NCI-H510A treated with DMSO at 0.1 percent for 48 hours (cell line): ENCODE results near the gene SPTLC3.

Experiments used
- DNase-seq: peaks from one replicate; lab custom pipeline; 2025; lab: John Stamatoyannopoulos, UW

Gene SPTLC3

DNA sequence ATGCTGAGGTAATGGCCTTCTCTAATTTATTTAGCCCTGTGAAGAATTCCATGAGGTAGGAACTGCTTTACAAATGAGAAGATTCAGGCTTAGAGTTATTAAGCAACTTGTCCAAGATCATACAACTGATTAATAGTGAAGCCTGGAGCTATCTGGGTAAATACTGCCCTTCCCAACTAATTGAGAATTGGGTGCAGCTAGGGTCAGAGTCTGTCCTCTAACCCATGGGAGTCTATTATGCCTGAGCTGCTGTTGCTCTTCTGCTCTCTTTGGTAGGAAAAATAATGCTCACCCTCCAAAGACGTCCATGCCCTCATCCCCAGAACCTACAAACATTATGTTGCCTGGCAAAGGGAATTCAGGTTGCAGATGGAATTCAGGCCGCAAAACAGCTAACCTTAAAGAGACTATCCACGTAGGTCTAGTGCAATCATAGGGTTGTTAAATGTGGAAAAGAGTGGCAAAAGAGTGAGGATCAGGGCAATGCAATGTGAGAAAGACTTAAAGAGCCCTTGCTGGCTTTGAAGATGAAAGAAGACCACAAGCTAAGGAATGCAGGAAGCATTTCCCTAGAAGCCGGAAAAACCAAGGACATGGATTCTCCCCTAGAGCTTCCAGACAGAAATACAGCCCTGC lies 90.1 kb downstream of the SPTLC3 start:
- no peak for DNase-seq

GRCh38 chr20:13099676-13100075 lies 90.9 kb downstream of the SPTLC3 start:
- DNase-seq, result no peak

GRCh38 chr20:13101276-13101675 lies 92.5 kb downstream of the SPTLC3 start:
- DNase-seq, result no peak

GRCh38 chr20:13101706-13102105 lies 92.9 kb downstream of the SPTLC3 start:
- DNase-seq, result no peak

DNA sequence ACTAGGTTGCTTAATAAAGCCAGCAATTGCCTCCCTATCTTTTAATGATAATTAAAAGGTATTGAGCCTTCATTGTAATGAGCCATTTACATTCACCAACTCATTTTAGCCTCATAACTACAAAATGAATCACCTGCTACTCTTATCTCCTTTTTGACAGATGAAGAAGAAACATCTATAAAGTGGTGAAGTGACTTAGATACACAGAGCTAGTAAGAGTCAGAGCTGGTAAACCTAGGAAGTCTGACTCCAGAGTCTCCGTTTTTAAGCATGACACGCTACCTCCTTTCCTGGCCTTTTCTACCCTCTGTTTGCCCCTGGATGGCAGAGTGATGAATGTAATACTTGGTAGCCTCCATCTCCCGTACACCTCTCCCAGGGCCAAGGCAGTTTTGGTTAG lies 93.5 kb downstream of the SPTLC3 start:
- DNase-seq, result no peak

DNA sequence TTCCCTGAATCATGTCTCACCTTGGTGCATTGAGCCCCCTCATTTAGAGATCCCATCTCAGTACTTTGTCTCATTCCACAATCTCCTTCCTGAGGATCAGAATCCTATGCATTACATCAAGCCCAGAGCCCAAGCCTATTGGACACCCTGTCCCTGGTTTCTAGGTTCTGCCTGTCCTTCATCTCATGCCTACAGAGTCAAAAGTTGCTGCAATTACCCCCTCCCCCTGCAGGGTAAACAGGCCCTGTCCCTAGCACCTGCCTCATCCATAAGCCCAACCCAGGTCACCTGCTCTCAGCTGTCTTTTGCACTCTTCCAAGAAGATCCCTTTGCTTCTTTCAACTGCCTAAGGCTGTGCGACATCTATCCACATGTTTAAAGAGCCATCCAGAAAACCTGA lies 93.9 kb downstream of the SPTLC3 start:
- peak; percentile 47 for DNase-seq

DNA sequence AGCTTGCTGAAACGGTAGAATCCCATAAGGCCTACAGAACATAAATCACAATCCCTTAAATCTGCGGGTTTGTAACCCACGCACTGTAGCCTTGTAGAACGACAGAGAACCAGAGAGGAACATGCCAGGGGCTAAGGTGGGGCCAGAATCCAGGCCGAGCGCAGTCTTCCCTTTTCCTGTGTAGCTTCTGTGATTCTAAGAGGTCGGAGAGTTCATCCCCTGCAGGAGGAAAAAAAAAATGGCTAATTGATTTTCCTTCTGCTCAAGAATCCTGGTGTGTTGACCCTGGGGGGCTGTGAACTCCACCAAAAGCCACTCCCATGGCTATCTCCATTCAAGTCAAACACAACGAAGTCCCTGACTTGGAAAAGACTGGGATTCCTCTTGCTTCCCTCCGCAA lies 96.3 kb downstream of the SPTLC3 start:
- DNase-seq, result no peak

DNA sequence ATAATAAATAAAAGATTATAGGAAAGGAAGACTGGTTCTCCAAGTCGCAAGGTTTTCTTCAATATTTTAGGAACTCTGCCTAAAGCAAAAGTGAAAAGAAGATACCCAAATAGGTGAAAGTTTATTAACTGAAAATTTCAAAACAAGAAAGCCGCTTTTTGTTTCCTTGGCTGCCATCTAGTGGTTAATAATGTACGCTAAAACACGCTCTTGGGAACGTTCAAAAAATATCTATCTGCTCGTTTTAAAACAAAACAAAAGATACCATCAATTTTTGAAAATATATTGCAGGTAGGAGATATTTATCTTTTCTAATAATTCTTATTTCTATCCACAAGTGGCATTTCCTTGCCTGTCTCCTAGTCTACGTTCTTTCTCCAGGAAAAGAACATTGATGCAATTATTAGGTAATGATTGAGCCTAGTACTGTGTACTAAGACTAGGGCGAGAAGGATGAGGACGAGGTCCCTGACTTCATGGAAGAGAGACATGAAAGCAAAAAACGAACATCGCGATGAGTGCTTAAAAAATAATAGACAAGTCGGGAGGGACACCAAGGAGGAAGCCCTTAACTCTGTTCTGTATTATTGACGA lies 97.2 kb downstream of the SPTLC3 start:
- peak; percentile 73 for DNase-seq

DNA sequence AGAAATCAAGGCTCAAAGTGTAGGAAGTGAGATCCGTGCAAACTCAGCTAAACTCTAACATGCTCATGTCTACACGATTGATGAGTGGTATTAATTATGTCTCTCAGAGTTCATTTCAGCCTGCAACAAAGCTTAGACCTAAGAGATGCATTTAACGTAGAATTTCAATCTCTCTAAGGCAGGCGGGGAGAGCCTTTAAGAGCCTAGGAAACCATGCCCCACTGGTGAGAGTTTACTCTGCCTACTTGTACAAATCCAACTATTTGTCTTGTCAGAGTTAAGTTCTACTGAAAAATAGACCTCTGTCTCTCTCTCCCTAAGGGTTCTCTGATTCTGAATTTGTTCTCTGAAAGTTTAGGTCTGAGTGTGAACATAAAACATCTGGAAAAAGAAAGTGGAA lies 100.9 kb downstream of the SPTLC3 start:
- no peak for DNase-seq

DNA sequence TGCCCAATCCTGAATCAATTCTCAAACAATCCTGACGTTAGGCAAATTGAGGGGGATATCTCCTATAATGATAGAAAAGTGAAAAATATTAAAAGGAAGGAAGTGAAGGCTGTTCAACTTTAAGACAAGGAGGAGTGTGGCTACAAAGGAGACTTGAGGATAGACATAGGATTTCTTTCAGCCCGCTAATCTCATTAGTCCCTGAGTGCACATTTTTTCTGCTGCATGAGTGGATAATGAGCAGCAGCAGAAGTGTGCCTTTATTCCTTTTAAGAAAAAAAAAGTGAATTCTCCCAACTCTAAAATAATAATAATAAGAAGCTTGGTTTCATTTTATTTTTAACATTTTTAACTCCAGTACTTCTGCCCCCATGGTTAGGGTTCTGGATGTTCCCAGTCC lies 102.0 kb downstream of the SPTLC3 start:
- no peak for DNase-seq

GRCh38 chr20:13111249-13111911 lies 102.6 kb downstream of the SPTLC3 start:
- peak; percentile 61 for DNase-seq

DNA sequence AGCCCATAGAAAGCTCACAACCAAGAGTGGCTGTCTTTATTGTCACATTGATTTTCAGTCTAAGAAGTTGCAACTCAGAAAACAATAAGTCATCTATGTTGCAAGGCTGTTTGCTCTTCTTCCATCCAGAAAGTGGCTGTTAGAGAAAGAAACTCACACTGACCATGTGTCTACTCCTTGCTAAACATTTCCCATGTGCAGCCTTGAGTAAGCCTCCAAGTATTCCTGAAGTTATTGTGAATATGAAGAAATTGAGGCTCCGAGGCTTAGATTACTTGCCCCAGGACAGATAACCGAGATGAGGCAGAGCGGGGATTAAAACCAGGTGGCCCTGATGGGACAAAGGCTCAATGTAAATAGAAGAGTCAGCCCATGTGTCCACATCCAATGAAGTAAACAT lies 105.0 kb downstream of the SPTLC3 start:
- no peak for DNase-seq

DNA sequence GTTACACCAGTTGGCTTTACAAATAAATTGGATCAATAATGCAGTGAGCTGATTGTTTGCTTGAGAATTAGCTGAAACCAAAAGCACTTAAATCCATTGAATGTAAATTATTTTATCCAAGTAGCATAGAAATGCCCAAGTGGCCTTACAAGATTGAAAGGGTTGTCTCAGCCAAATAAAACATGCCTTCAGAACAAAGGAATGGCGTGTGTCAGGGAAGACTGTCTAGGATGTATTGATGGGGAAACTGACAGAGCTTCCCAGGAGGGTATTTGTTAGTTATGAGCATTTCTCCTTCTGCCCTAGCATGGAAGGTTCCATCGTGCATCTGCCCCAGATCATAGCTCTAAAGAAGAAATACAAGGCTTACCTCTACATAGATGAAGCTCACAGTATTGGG lies 108.4 kb downstream of the SPTLC3 start:
- no peak for DNase-seq

DNA sequence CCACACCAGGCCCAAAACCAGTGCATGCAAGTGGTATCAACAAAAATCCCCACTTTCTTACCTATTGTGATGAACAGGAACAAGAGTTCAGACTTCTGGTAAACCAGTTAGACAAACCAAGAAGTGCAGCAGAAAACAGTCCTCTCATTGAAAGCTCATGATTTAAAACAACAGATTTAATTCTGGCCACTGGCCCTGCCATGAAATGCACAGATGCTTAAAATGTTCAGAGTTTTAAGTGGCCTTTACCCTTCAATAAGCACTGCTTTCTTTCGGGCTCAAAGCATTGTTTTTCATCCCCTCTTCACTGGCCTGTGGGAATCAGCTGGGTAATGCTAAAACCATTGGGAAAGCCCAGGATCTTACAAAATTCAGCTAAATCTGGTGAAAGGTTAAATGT lies 109.9 kb downstream of the SPTLC3 start:
- no peak for DNase-seq

- DNase-seq, result peak; percentile 71
Observed at GRCh38 chr20:13119583-13119982, 110.8 kb downstream of the SPTLC3 start.

- no peak for DNase-seq
Observed at GRCh38 chr20:13120471-13120870, 111.7 kb downstream of the SPTLC3 start.

- no peak for DNase-seq
Observed at GRCh38 chr20:13121840-13122515, 113.2 kb downstream of the SPTLC3 start.

DNA sequence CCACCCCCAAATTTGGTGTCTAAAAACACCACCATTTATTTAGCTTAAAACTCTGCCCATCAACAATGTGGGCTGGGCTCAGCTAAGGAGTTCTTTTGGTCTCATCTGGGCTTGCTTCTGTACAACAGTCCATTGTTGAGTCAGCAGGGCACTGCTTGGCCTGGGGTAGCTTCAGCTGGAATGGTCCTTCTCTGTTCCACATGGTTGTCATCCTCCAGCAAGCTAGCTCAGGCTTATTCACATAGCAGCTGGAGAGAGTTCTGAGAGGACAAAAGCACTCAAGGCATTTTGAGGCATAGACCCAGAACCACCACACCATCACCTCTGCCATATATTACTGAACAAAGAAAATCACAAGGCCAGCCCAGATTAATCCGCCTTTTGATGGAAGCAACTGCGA lies 116.7 kb downstream of the SPTLC3 start:
- DNase-seq, result no peak

GRCh38 chr20:13128173-13128572 lies 119.4 kb downstream of the SPTLC3 start:
- DNase-seq, result no peak

DNA sequence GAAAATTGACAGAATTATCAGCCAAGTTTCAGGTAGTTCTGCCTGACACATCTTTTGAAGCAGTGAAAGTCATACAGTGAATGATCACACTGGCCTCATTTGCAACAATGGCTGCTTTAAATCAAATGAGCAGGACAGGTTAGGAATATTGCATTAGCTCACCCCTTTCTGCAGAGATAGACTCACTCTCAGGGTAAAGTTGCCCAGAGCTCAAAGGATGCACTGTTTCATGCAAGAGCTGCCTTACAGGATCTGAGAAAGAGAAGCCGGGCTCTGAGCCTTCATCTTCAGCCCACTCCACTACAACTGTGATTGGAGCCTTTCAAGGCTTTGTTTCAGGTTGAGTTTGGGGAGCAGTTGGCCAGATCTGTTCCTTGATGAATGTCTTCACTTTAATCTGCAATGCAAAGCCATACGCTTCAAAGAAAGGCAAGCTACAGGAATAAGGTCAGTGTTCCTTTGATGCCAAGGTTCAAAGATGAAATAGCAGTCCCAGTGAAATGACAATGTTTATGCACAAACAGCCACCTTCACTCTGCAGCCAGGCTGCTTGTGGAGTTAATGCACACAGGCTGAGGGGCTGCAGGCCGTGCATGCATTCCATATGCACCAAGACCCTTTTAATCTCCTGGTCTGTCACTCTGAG lies 121.4 kb downstream of the SPTLC3 start:
- no peak for DNase-seq

- no peak for DNase-seq
Observed at GRCh38 chr20:13130707-13131103, 121.9 kb downstream of the SPTLC3 start.

DNA sequence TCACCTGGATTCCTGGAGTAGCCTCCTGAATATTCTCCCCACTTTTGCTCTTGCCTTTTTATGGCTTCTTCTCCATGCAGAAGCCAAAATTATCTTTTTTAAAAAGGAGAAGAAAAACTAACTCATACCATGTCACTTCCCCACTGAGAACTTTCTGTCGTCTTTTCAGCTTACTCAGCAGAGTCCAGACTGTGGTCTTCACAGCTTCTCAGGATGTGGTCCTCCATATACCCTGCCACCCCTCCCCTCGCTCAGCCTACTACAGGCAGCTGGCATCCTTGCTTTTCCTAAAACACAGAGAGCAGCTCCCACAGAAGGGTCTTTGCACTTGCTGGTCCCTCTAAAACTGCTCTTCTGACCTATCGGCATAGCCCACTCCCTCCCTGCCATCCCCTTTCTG lies 122.9 kb downstream of the SPTLC3 start:
- no peak for DNase-seq
